Astrocyte (in vitro differentiated cells and primary cell): Measurements from ENCODE around the gene SMIM21.

Experiments
- EZH2 ChIP-seq: IDR thresholded peaks from 2 replicates; pipeline ENCODE4 v1.6.1; 2012; ENCODE audit warnings: mild to moderate bottlenecking, low read length, inconsistent platforms; ENCODE audit not compliant: insufficient read depth
- TF ChIP-seq, protein P1 (sequence below): IDR thresholded peaks from 2 replicates; pipeline ENCODE4 v1.5.1; 2011; ENCODE audit warnings: low read depth, mild to moderate bottlenecking, inconsistent platforms, low read length, moderate library complexity; ENCODE audit not compliant: insufficient read depth

DNA sequence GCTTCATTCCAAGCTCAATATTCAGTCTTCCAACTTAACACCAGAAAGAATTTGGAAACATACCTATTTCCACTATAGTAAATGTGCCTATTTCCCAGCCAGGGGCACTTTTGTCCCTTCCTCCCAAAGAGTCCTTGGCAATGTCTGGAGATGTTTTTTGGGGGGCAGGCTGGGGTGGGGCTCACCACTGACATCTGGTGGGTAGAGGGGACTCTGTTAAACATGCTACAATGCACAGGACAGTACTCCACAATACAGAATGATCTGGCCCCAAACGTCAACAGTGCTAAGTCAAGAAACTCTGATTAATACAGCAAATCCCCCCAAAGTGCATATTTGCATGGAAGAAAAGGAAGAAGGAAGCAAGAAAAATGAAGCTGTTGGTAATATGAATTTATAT, 61.7 kb downstream of the SMIM21 start:
- no peak for TF ChIP-seq EZH2
- TF ChIP-seq, protein P1, sequence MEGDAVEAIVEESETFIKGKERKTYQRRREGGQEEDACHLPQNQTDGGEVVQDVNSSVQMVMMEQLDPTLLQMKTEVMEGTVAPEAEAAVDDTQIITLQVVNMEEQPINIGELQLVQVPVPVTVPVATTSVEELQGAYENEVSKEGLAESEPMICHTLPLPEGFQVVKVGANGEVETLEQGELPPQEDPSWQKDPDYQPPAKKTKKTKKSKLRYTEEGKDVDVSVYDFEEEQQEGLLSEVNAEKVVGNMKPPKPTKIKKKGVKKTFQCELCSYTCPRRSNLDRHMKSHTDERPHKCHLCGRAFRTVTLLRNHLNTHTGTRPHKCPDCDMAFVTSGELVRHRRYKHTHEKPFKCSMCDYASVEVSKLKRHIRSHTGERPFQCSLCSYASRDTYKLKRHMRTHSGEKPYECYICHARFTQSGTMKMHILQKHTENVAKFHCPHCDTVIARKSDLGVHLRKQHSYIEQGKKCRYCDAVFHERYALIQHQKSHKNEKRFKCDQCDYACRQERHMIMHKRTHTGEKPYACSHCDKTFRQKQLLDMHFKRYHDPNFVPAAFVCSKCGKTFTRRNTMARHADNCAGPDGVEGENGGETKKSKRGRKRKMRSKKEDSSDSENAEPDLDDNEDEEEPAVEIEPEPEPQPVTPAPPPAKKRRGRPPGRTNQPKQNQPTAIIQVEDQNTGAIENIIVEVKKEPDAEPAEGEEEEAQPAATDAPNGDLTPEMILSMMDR: no peak
